Measurements from ENCODE around the gene CSRNP3. TPM values are rescaled to one million over a fixed set of nuclear protein-coding genes. Genes with fewer than 3 reads are reported as not detected.

The CSRNP3 gene
- total RNA-seq, 3 donors from 2014 or later (not counting 1 experiment from before 2014, with no cell fraction given) = not detected

GRCh38 chr2:165716091-165716490 lies 246.6 kb downstream of the CSRNP3 start:
- no peak overlapping the region for H3K4me3 ChIP-seq (ENCODE audit: low read length)
- Mint-ChIP-seq H3K4me1 (no peaks in the 10 kb centered on the region), H3K36me3 (no peaks in the 10 kb centered on the region), H3K9me3 (no peaks in the 10 kb centered on the region), H3K27ac (no peak overlapping the region), H3K4me3 (no peak overlapping the region), H3K27me3 (ENCODE audit: low read depth in 2 of 2) (peaks cover 4 to 13% of the 10 kb centered on the region in 2 donors)
- ATAC-seq (no peak), DNase-seq (no peak)
- no peaks in the 10 kb centered on the region for H3K36me3 ChIP-seq (ENCODE audit: control insufficient read depth, insufficient read depth, low read length)
- no peaks in the 10 kb centered on the region for H3K27me3 ChIP-seq (ENCODE audit: control insufficient read depth, insufficient read depth, low read length)
- no peak overlapping the region for H3K27ac ChIP-seq (ENCODE audit: low read length)
- no peaks in the 10 kb centered on the region for H3K4me1 ChIP-seq (ENCODE audit: control insufficient read depth, insufficient read depth, low read length)
- H3K9me3 ChIP-seq (ENCODE audit: control insufficient read depth, insufficient read depth, low read length) = no peaks in the 10 kb centered on the region
- intact Hi-C loops (cut with micrococcal nuclease) = no loop called here
- TF ChIP-seq, protein P1, sequence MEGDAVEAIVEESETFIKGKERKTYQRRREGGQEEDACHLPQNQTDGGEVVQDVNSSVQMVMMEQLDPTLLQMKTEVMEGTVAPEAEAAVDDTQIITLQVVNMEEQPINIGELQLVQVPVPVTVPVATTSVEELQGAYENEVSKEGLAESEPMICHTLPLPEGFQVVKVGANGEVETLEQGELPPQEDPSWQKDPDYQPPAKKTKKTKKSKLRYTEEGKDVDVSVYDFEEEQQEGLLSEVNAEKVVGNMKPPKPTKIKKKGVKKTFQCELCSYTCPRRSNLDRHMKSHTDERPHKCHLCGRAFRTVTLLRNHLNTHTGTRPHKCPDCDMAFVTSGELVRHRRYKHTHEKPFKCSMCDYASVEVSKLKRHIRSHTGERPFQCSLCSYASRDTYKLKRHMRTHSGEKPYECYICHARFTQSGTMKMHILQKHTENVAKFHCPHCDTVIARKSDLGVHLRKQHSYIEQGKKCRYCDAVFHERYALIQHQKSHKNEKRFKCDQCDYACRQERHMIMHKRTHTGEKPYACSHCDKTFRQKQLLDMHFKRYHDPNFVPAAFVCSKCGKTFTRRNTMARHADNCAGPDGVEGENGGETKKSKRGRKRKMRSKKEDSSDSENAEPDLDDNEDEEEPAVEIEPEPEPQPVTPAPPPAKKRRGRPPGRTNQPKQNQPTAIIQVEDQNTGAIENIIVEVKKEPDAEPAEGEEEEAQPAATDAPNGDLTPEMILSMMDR (IDR thresholded peaks at IDR 0.05) = no peak
- WGBS (ENCODE audit: insufficient coverage) = 86% methylated on average over 1 of the region's 1 CpG

GRCh38 chr2:165718610-165719210 lies 249.2 kb downstream of the CSRNP3 start:
- Histone ChIP-seq H3K4me3 (ENCODE audit: low read length) (no peak overlapping the region), H3K27me3 (ENCODE audit: control insufficient read depth, insufficient read depth, low read length) (no peaks in the 10 kb centered on the region), H3K4me1 (ENCODE audit: control insufficient read depth, insufficient read depth, low read length) (no peaks in the 10 kb centered on the region), H3K27ac (ENCODE audit: low read length) (no peak overlapping the region), H3K9me3 (ENCODE audit: control insufficient read depth, insufficient read depth, low read length) (no peaks in the 10 kb centered on the region), H3K36me3 (ENCODE audit: control insufficient read depth, insufficient read depth, low read length) (no peaks in the 10 kb centered on the region)
- no peaks in the 10 kb centered on the region for H3K9me3 Mint-ChIP-seq
- no peak overlapping the region for H3K4me3 Mint-ChIP-seq
- H3K36me3 Mint-ChIP-seq = no peaks in the 10 kb centered on the region
- peaks cover 8 to 24% of the 10 kb centered on the region in 2 donors for H3K27me3 Mint-ChIP-seq (ENCODE audit: low read depth in 2 of 2)
- no peaks in the 10 kb centered on the region for H3K4me1 Mint-ChIP-seq
- intact Hi-C loops (cut with micrococcal nuclease) = no loop called here
- ATAC-seq (no peak), DNase-seq (no peak)
- TF ChIP-seq, protein P1 (IDR thresholded peaks at IDR 0.05) = no peak
- WGBS (ENCODE audit: insufficient coverage) = 79% methylated on average over 1 of the region's 1 CpG
- H3K27ac Mint-ChIP-seq = no peak overlapping the region

GRCh38 chr2:165720511-165720910 lies 251.0 kb downstream of the CSRNP3 start:
- Histone ChIP-seq H3K4me3 (ENCODE audit: low read length) (no peak overlapping the region), H3K27ac (ENCODE audit: low read length) (no peak overlapping the region), H3K4me1 (ENCODE audit: control insufficient read depth, insufficient read depth, low read length) (no peaks in the 10 kb centered on the region), H3K36me3 (ENCODE audit: control insufficient read depth, insufficient read depth, low read length) (no peaks in the 10 kb centered on the region), H3K9me3 (ENCODE audit: control insufficient read depth, insufficient read depth, low read length) (no peaks in the 10 kb centered on the region), H3K27me3 (ENCODE audit: control insufficient read depth, insufficient read depth, low read length) (no peaks in the 10 kb centered on the region)
- Mint-ChIP-seq H3K4me1 (no peaks in the 10 kb centered on the region), H3K4me3 (no peak overlapping the region), H3K36me3 (no peaks in the 10 kb centered on the region), H3K27me3 (ENCODE audit: low read depth in 2 of 2) (peaks cover 14 to 24% of the 10 kb centered on the region in 2 donors), H3K27ac (no peak overlapping the region), H3K9me3 (no peaks in the 10 kb centered on the region)
- intact Hi-C loops (cut with micrococcal nuclease) = no loop called here
- ATAC-seq (no peak), DNase-seq (no peak)
- TF ChIP-seq, protein P1 (IDR thresholded peaks at IDR 0.05) = no peak

- Histone ChIP-seq H3K4me3 (ENCODE audit: low read length) (no peak overlapping the region), H3K27ac (ENCODE audit: low read length) (no peak overlapping the region), H3K27me3 (ENCODE audit: control insufficient read depth, insufficient read depth, low read length) (no peaks in the 10 kb centered on the region), H3K9me3 (ENCODE audit: control insufficient read depth, insufficient read depth, low read length) (no peaks in the 10 kb centered on the region), H3K4me1 (ENCODE audit: control insufficient read depth, insufficient read depth, low read length) (no peaks in the 10 kb centered on the region), H3K36me3 (ENCODE audit: control insufficient read depth, insufficient read depth, low read length) (no peaks in the 10 kb centered on the region)
- Mint-ChIP-seq H3K36me3 (no peaks in the 10 kb centered on the region), H3K9me3 (no peaks in the 10 kb centered on the region), H3K27me3 (ENCODE audit: low read depth in 2 of 2) (peaks cover 14 to 18% of the 10 kb centered on the region in 2 donors), H3K4me1 (no peaks in the 10 kb centered on the region), H3K27ac (no peak overlapping the region), H3K4me3 (no peak overlapping the region)
- no peak for DNase-seq
- intact Hi-C loops (cut with micrococcal nuclease) = no loop called here
- TF ChIP-seq, protein P1 (IDR thresholded peaks at IDR 0.05) = no peak
- no peak for ATAC-seq
Measured at GRCh38 chr2:165725421-165725820, 255.9 kb downstream of the CSRNP3 start.
